Transverse colon (tissue), 4 donors: ENCODE results near the gene SYT3.
"Not testable (repeated sequence)": the region's sequence is repeated elsewhere in the genome, so short reads cannot be mapped to it uniquely, and the experiment has no call there.

Experiments used
- CTCF ChIP-seq, 5 experiments: fragments of 200-600 bp in 3 of 5; fragments of 450-650 bp in 2 of 5; sonication (generic) in 3 of 5; IDR thresholded peaks; 1 replicate in 2 of 5; 2 replicates in 3 of 5; pipeline ENCODE4 v1.5.1; 2016 to 2017; ENCODE audit warnings: antibody characterized with exemption in 5 of 5, inconsistent platforms in 3 of 5, mild to moderate bottlenecking in 2 of 5, moderate library complexity in 1 of 5
- EP300 ChIP-seq: sonication (generic); formaldehyde crosslinking; IDR thresholded peaks from one replicate; pipeline ENCODE4 v1.6.1; 2017; ENCODE audit warnings: antibody characterized with exemption, low read depth
- POLR2A ChIP-seq: fragments of 450-650 bp; IDR thresholded peaks from one replicate; pipeline ENCODE4 v1.6.1; 2016; ENCODE audit warnings: antibody characterized with exemption, mild to moderate bottlenecking, moderate library complexity
- POLR2AphosphoS5 ChIP-seq, 3 donors: sonication (generic); formaldehyde crosslinking; IDR thresholded peaks; one replicate each; pipeline ENCODE4 v1.6.1; 2016; ENCODE audit warnings: antibody characterized with exemption in 3 of 3

DNA sequence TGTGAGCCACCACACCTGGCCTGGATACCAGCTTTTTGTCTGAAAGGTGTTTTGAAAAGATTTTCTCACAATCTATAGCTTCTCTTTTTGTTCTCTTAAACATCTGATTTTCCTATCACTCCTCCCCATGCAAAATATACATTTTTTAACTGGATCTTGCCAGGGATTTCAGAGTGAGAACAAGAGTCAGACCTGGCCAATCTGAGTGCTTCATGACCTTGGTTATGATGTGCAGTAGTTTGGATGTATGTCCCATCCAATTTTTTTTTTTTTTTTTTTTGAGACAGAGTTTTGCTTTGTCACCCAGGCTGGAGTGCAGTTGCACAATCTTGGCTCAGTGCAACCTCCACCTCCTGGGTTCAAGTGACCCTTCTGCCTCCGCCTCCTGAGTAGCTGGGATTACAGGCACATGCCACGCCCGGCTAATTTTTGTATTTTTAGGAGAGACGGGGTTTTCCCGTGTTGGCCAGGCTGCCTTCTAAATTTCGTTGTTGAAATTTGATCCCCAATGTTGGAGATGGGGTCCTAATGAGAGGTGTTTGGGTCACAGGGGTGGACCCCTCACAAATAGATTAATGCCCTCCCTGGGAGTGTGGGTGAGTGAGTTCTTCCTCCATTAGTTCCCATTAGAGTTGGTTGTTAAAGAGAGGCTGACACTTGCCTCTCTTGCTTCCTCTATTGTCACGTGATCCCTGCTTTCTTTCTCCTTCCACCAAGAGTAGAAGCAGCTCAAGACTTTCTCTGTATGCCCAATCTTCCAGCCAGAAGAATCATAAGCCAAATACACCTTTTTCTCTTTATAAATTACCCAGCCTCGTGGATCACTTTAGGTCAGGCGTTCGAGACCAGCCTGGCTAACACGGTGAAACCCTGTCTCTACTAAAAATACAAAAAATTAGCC lies 26.9 kb downstream of the SYT3 start:
- TF ChIP-seq CTCF (IDR thresholded peaks at IDR 0.05); POLR2AphosphoS5 (IDR thresholded peaks at IDR 0.05); POLR2A; EP300: not testable (repeated sequence)
